ENCODE results near the gene SNAPC5. TPM values are rescaled to one million over a fixed set of nuclear protein-coding genes. Genes with fewer than 3 reads are reported as not detected.

Gene SNAPC5
- total and polyA plus RNA-seq, 2 of the 4 experiments (the other 2 are of a cell fraction), result 25.9 to 26.3 TPM

DNA sequence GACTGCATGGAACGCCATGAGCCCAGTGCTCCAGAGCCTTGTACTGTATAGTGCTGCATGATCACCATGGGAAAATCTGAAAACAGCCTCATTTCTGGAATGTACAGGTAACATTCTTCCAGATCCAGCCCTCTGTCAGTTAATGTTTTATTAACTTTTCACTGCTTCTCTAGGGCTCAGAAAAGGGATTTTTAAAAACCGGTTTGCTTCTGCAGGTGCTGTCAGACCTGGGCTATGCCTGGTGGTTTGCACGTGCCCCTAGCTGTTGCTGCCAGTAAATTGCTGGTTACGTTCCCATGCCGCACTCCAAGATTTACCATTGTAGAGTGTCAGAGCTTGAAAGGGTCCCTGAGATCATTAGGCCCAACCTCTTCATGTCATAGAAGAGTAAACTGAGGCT is 9.0 kb downstream of the SNAPC5 start:
- H2BK5ac ChIP-seq (ENCODE audit: low read depth, low read length, poor library complexity, severe bottlenecking), result no peak overlapping the region
- H3K18ac ChIP-seq (ENCODE audit: low read depth, low read length), result no peak overlapping the region
- ATAC-seq (ENCODE audit: low read depth) (no peak), DNase-seq (no peak)
- no peak overlapping the region for H2BK120ac ChIP-seq (ENCODE audit: low read depth, low read length)
- peaks cover 14 to 24% of the 10 kb centered on the region in 2 experiments for H3K79me1 ChIP-seq (ENCODE audit: low read depth in 1 of 2, low read length in 2 of 2)
- H3K56ac ChIP-seq (ENCODE audit: extremely low read depth, insufficient read depth, low read length), result no peak overlapping the region
- H3K4me3 ChIP-seq (ENCODE audit: insufficient read depth, low read depth, low read length), result no peak overlapping the region
- BruUV-seq (replicated peaks), result no TSS peak
- H3K27me3 ChIP-seq (ENCODE audit: control insufficient read depth, insufficient read depth, low read length), result no peaks in the 10 kb centered on the region
- ChIA-PET POLR2A (ENCODE audit: unreplicated experiment) (no interaction called here), CTCF (no interaction called here)
- no CpG with 5 or more reads among the region's 5 CpGs for WGBS, 2 experiments (ENCODE audit: extremely low coverage in 2 of 2, insufficient read length in 1 of 2)
- H3K9me3 ChIP-seq (ENCODE audit: control insufficient read depth, insufficient read depth, low read length), result no peaks in the 10 kb centered on the region
- no peak overlapping the region for H2BK15ac ChIP-seq (ENCODE audit: low read depth, low read length)
- H3K9ac ChIP-seq (ENCODE audit: low read depth, low read length), result no peak overlapping the region
- H3K14ac ChIP-seq (replicated peaks; ENCODE audit: low read depth, low read length), result no peak overlapping the region
- no peak overlapping the region for H4K8ac ChIP-seq (ENCODE audit: low read depth in 2 of 2, low read length in 2 of 2)
- in situ Hi-C loops (cut with MboI; ENCODE audit: low sequenced_read_pairs), result loop anchor here (25.0 kb wide), 1 partner anchor 576 kb away; no protein-coding TSS in a partner anchor
- no peak overlapping the region for H3K4me2 ChIP-seq (ENCODE audit: low read depth, low read length)
- no peak overlapping the region for H2BK20ac ChIP-seq (ENCODE audit: low read depth, low read length)
- no peak for TF ChIP-seq CEBPB (IDR thresholded peaks at IDR 0.05; ENCODE audit: low read depth, low read length)
- no peak for TF ChIP-seq RCOR1 (IDR thresholded peaks at IDR 0.05; ENCODE audit: insufficient replicate concordance, low read length)
- TF ChIP-seq POLR2A (IDR thresholded peaks at IDR 0.05; ENCODE audit: low read depth, low read length), result no peak
- no peak for TF ChIP-seq SMC3 (IDR thresholded peaks at IDR 0.05; ENCODE audit: low read depth, low read length)
- TF ChIP-seq MAZ (IDR thresholded peaks at IDR 0.05; ENCODE audit: borderline replicate concordance, low read depth, low read length), result no peak
- H2AFZ ChIP-seq (replicated peaks; ENCODE audit: low read length, poor library complexity), result no peak overlapping the region
- H3K27ac ChIP-seq (ENCODE audit: insufficient read depth, low read length), result no peak overlapping the region
- no peak overlapping the region for H3K4ac ChIP-seq (ENCODE audit: low read depth, low read length)
- H2AK5ac ChIP-seq (ENCODE audit: low read depth, low read length), result no peak overlapping the region
- no peak overlapping the region for H3K23ac ChIP-seq (ENCODE audit: low read depth, low read length)
- intact Hi-C loops (cut with micrococcal nuclease), result no loop called here
- no peak overlapping the region for H4K91ac ChIP-seq (ENCODE audit: insufficient read depth, low read depth, low read length)
- H3K9me1 ChIP-seq (ENCODE audit: insufficient read depth, low read length), result no peaks in the 10 kb centered on the region; the same call in none of the 2 replicates
- H4K5ac ChIP-seq (ENCODE audit: low read depth, low read length), result no peak overlapping the region
- no peaks in the 10 kb centered on the region; the same call in 1 of the 2 replicates for H3K4me1 ChIP-seq (ENCODE audit: control insufficient read depth, insufficient read depth, low read length)
- dilution Hi-C loops (cut with HindIII; ENCODE audit: low sequenced_read_pairs, unreplicated experiment), result no loop called here
- peaks cover 47% of the 10 kb centered on the region for H3K36me3 ChIP-seq (ENCODE audit: control insufficient read depth, insufficient read depth, low read length)
- H4K20me1 ChIP-seq (ENCODE audit: insufficient read depth, low read length), result peaks cover 10% of the 10 kb centered on the region
- H2AK9ac ChIP-seq (replicated peaks; ENCODE audit: low read depth, low read length, poor library complexity), result no peak overlapping the region

Measured in IMR-90 (cell line).